ENCODE measurements around the gene CFAP97D2. TPM values are rescaled to one million over a fixed set of nuclear protein-coding genes. Genes with fewer than 3 reads are reported as not detected.

CFAP97D2 gene
- polyA plus RNA-seq, 3 donors, result 0.21 TPM; not detected in 2

DNA sequence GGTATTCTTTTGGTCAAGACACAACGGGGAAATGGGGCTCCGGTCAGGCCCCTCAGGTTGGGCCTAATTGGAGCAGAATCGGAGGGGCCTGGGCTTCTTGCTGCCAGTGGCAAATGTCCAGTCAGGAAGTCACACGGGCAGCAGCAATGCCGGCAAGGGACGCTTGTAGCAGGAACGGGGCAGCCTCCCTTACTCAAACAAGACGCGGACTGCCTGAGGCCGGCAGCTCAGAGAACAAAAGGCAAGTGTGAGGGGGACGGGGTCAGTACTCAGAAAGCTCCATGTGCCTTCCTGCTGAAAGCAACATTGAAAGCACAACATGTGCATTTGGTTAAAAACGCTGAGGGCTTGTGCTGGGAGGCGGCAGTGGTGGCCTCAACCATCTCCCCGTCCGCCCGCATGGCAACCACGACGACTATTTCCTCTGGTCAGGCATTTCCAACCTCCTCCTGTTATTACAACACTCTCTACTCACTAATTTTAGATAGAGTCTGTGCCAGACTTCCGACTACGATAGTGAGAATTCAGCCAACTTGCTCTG lies 26.2 kb upstream of the CFAP97D2 start:
- Histone ChIP-seq H4K20me1 (ENCODE audit: insufficient read depth, low read length) (no peaks in the 10 kb centered on the region), H3K9ac (ENCODE audit: insufficient read depth, low read length, poor library complexity, severe bottlenecking) (no peak overlapping the region), H3K9me3 (replicated peaks in 1 of 2; ENCODE audit: control insufficient read depth in 1 of 2, insufficient read depth in 1 of 2, low read length in 2 of 2) (no peaks in the 10 kb centered on the region), H3K4me3 (replicated peaks in 1 of 3; ENCODE audit: low read depth in 2 of 3, low read length in 3 of 3) (peak overlapping the region in 1 of 3 experiments; percentile 7), H3K4me1 (ENCODE audit: control insufficient read depth in 1 of 2, insufficient read depth in 2 of 2, low read length in 2 of 2) (peaks cover 55 to 63% of the 10 kb centered on the region in 2 donors), H3K79me2 (ENCODE audit: insufficient read depth, low read length) (no peaks in the 10 kb centered on the region), H3K27me3 (ENCODE audit: control insufficient read depth in 2 of 2, insufficient read depth in 2 of 2, low read length in 2 of 2) (no peaks in the 10 kb centered on the region), H3K36me3 (replicated peaks in 1 of 2; ENCODE audit: control insufficient read depth in 1 of 2, insufficient read depth in 2 of 2, low read length in 2 of 2) (no peaks in the 10 kb centered on the region), H2AFZ (ENCODE audit: insufficient read depth, low read depth, low read length, poor library complexity, severe bottlenecking) (peak overlapping the region; percentile 57), H3K4me2 (replicated peaks; ENCODE audit: extremely low read depth, low read length, poor library complexity, severe bottlenecking) (peak overlapping the region; percentile 1), H3K27ac (ENCODE audit: low read depth in 1 of 2, low read length in 2 of 2) (no peak overlapping the region)
- Mint-ChIP-seq H3K4me3 (peak overlapping the region in 1 of 2 donors; percentile 40), H3K9me3 (peaks cover 0 to 4% (median 0%) of the 10 kb centered on the region in 7 donors), H3K36me3 (peaks cover 0 to 2% of the 10 kb centered on the region in 2 donors), H3K4me1 (peaks cover 74% of the 10 kb centered on the region), H3K27ac (peak overlapping the region in 3 of 7 donors; percentile 33 to 52 (median 48)), H3K27me3 (ENCODE audit: low read depth in 3 of 3) (peaks cover 4 to 11% (median 7%) of the 10 kb centered on the region in 3 donors)
- intact Hi-C loops (cut with micrococcal nuclease), result no loop called here
- TF ChIP-seq, protein P1, sequence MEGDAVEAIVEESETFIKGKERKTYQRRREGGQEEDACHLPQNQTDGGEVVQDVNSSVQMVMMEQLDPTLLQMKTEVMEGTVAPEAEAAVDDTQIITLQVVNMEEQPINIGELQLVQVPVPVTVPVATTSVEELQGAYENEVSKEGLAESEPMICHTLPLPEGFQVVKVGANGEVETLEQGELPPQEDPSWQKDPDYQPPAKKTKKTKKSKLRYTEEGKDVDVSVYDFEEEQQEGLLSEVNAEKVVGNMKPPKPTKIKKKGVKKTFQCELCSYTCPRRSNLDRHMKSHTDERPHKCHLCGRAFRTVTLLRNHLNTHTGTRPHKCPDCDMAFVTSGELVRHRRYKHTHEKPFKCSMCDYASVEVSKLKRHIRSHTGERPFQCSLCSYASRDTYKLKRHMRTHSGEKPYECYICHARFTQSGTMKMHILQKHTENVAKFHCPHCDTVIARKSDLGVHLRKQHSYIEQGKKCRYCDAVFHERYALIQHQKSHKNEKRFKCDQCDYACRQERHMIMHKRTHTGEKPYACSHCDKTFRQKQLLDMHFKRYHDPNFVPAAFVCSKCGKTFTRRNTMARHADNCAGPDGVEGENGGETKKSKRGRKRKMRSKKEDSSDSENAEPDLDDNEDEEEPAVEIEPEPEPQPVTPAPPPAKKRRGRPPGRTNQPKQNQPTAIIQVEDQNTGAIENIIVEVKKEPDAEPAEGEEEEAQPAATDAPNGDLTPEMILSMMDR (IDR thresholded peaks at IDR 0.05), result no peak
- peak in 2 of 3 donors; percentile 39 to 49 for DNase-seq
- 17% methylated on average over 13 of the region's 20 CpGs for WGBS (ENCODE audit: insufficient coverage)

DNA sequence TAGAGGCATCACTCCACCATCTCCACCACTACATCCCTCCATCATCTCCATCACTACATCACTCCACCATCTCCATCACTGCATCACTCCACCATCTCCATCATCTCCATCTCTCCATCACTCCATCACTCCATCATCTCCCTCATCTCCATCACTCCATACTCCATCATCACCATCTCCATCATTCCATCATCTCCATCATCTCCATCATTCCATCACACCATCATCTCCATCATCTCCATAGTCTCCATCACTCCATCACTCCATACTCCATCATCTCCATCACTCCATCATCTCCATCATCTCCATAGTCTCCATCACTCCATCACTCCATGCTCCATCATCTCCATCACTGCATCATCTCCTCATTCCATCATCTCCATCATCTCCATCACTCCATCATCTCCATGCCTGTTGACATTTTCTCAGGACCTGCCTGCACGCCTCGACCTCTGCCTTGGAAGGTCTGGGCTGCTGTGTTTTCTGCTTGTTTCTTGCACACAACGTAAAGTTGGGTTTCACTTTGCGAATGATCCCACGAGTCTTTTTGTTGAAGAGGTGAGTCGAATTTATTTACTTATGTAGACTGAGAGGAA lies 25.5 kb upstream of the CFAP97D2 start:
- Histone ChIP-seq H3K4me3 (replicated peaks in 1 of 3; ENCODE audit: low read depth in 2 of 3, low read length in 3 of 3) (no peak overlapping the region), H3K9ac (ENCODE audit: insufficient read depth, low read length, poor library complexity, severe bottlenecking) (no peak overlapping the region), H3K4me2 (replicated peaks; ENCODE audit: extremely low read depth, low read length, poor library complexity, severe bottlenecking) (peak overlapping the region; percentile 1), H3K36me3 (replicated peaks in 1 of 2; ENCODE audit: control insufficient read depth in 1 of 2, insufficient read depth in 2 of 2, low read length in 2 of 2) (no peaks in the 10 kb centered on the region), H3K79me2 (ENCODE audit: insufficient read depth, low read length) (no peaks in the 10 kb centered on the region), H4K20me1 (ENCODE audit: insufficient read depth, low read length) (no peaks in the 10 kb centered on the region), H3K4me1 (ENCODE audit: control insufficient read depth in 1 of 2, insufficient read depth in 2 of 2, low read length in 2 of 2) (peaks cover 49 to 56% of the 10 kb centered on the region in 2 donors), H3K27ac (ENCODE audit: low read depth in 1 of 2, low read length in 2 of 2) (no peak overlapping the region), H2AFZ (ENCODE audit: insufficient read depth, low read depth, low read length, poor library complexity, severe bottlenecking) (no peak overlapping the region), H3K9me3 (replicated peaks in 1 of 2; ENCODE audit: control insufficient read depth in 1 of 2, insufficient read depth in 1 of 2, low read length in 2 of 2) (no peaks in the 10 kb centered on the region), H3K27me3 (ENCODE audit: control insufficient read depth in 2 of 2, insufficient read depth in 2 of 2, low read length in 2 of 2) (no peaks in the 10 kb centered on the region)
- 100% methylated on average over 3 of the region's 6 CpGs for WGBS (ENCODE audit: insufficient coverage)
- Mint-ChIP-seq H3K27me3 (ENCODE audit: low read depth in 3 of 3) (peaks cover 3 to 11% (median 7%) of the 10 kb centered on the region in 3 donors), H3K4me1 (peaks cover 72% of the 10 kb centered on the region), H3K27ac (peak overlapping the region in 4 of 7 donors; percentile 2 to 60 (median 13)), H3K4me3 (peak overlapping the region in 1 of 2 donors; percentile 40), H3K9me3 (peaks cover 0 to 4% (median 0%) of the 10 kb centered on the region in 7 donors), H3K36me3 (peaks cover 0 to 2% of the 10 kb centered on the region in 2 donors)
- DNase-seq, result no peak
- intact Hi-C loops (cut with micrococcal nuclease), result no loop called here
- TF ChIP-seq, protein P1 (IDR thresholded peaks at IDR 0.05), result peak; percentile 11

Measured in CD14-positive monocyte (primary cell).